SU-DHL-6 (cell line): ENCODE data around the gene BRIP1.

ENCODE experiments used
- CTCF ChIP-seq: fragments of 200-600 bp; sonication (generic); IDR thresholded peaks from one replicate; pipeline ENCODE4 v1.5.1; 2017; ENCODE audit warnings: antibody characterized with exemption, mild to moderate bottlenecking, low read length, moderate library complexity; ENCODE audit not compliant: insufficient read depth, poor library complexity, severe bottlenecking
- EZH2phosphoT487 ChIP-seq: fragments of 200-600 bp; sonication (generic), shearing (Covaris generic); conservative IDR thresholded peaks from 2 replicates; pipeline ENCODE4 v1.6.1; 2018; ENCODE audit warnings: mild to moderate bottlenecking, antibody characterized with exemption, low read length, moderate library complexity, mixed read lengths

GRCh38 chr17:61862975-61863800, at the start of gene BRIP1:
- TF ChIP-seq EZH2phosphoT487 (no peak), CTCF (no peak)
